GM19238 (cell line): ENCODE data around the gene GRK5.

Experiments
- DNase-seq: peaks from one replicate; pipeline ENCODE4 v3.0.0; 2011; ENCODE audit warnings: low spot score; ENCODE audit not compliant: insufficient read length

Gene GRK5

DNA sequence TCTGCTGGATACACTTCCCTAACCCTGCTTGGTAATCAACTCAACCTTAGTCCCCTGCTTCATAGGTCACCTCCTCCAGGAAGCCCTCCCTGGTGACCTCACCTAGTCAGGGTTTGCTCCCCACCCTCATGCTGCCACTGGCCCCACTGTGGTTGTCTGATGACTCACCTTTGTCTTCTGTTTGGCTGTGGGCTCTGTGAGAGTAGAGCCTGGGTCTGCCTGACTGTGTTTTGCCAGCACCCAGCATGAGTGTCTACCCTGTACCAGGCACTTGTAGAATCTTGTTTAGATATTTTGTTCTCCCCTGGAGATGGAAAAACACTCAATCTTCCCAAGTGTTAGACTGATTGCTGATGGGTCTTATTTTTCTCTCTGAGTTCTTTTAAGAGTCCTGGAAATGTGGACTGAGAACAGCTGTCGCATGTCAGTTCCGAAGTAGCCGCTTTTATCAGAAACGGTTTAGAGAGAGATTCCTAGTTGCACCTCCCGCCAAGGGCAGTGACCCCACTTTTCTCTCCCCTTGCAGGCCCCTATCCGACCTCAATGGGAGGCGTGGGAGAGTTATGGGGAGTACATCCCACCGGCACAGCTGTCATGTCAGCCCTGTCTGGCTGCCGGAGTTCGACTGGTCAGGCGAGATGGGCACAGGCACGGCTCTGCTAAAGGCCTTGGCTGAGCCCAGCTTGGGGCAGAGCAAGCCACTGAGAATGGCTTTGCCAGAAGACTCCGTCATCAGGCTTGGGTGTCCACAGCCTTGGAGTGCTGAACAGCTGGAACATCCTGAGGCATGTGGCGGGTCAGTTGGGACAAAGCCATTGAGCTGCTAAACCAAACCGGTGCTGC lies 134.3 kb downstream of the GRK5 start:
- no peak for DNase-seq

DNA sequence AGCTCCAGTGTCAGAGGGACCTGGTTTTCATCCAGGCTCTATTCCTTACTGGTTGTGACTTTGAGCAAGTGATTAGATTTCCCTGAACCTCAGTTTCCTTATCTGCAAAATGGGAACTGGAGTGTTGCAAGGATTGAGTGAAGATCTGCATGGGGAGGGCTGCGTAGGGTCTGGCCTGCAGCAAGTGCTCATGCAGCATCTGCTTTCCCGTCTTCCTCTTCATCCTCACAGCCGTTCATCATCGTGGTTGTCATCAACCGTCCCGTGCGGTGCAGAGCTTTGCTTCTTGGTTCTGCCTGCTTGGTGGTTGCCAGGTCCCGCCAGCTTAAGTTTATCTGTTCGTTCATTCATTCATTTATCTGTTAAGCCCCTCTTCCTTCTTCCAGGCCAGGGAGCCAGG lies 135.0 kb downstream of the GRK5 start:
- no peak for DNase-seq

DNA sequence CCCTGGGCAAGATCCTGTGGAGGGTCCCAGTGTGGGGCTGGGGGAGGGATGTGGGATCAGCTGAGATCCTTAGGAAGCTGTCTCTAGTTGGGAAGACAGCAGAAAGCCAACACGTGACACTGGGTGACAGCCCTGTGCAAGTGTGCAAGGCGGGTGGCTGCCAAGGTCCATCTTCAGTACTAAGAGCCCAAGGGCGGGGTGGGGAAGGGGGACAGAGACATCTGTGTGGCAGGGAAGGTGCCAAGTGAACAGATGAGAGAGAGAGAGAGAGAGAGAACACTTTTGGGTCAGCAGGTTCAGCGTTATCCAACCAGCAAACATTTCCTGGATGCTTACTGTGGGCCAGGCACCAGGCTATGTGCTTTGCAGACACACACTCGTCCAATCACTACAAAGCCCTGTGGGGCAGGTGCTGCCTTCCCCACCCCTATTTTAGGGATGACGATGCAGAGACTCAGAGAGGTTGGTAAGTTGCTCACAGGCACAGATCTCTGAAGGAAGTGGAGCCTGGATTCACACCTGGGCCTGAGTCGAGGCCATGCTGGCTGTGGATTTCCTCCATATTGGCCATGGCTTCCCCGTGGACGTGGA lies 135.7 kb downstream of the GRK5 start:
- no peak for DNase-seq

DNA sequence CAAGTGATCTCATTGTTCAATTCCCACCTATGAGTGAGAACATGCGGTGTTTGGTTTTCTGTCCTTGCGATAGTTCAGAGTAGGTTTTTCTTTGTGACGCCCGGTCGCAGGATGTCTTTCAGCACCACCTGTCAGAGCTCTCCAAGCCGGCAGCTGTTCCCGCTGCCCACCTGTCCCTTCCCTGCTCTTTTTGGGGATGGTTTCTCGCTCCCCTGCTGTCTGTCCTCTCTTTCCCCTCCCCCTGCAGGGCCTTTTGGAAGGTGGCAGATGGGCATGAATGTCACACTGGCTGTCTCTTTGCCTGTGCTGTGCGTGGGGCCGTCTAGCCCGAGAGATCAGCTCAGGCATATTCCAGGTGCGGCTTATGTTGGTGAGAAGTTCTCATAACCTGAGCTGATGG lies 137.0 kb downstream of the GRK5 start:
- no peak for DNase-seq

DNA sequence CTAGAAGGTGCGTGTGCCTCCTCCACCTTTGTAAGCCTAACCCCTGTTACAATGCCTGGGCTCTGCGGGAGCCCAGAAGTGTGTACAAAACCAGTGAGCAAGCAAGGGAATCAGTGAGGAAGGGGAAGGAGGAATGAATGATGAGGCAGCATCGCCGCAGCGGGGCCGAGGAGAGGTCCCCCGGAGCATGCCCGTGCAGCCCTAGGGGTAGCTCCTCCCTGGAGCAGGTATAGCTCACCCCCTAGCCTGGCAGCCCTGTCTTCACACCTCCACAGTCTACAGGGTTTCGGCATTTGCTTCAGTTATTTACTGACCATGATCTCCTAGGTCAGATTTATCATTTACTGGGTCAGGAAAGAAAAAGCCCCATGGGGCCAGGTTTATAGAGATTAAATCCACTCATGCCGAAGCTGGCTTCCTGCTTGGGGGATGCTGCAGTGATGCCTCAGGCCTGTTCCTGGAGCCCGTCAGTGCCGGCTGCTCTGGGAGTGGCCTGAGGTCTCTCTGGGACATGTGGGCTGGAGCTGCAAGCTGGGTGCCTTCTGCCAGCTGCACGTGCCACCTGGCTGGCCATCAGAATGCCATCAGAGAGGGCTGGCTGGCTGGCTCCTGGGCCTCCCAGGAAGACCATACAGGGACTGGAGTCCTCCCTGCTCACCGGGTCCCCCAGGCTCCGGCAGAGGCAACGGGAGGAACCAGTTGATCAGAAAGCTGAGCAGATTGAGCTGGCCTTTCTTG lies 138.9 kb downstream of the GRK5 start:
- no peak for DNase-seq

DNA sequence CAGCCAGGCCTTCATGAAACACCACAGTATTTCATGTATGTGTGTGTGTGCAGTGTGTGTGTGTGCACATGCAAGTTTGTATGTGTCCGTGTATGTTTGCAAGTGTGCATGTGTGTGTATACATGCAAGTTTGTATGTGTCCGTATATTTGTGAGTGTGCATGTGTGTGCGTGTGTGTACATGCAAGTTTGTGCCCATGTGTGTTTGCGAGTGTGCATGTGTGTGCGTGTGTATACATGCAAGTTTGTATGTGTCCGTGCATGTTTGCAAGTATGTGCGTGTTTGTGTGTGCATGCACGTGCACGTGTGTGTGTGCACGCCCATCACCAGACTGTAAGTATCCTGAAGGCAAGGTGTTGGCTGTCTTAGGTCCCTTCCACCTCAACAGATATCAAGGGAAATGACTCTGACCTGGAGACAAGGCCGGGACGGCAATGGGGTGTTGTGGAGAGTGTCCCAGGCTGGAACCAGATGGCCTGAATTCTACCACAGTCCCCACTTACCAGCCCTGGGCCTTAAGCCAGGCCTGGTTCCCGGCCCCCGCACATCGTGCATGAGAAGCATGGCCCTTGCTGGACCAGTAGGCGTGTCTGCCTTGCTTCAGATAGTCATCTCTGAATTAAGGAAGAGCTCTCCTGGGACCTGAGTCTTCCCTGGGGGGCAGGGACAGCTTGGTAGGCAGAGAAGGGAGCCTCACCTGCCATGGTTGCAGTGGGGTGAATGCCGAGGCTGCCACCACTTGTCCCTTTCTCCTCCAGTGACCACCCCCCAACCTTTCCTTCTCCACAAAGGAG lies 140.0 kb downstream of the GRK5 start:
- DNase-seq, result no peak

DNA sequence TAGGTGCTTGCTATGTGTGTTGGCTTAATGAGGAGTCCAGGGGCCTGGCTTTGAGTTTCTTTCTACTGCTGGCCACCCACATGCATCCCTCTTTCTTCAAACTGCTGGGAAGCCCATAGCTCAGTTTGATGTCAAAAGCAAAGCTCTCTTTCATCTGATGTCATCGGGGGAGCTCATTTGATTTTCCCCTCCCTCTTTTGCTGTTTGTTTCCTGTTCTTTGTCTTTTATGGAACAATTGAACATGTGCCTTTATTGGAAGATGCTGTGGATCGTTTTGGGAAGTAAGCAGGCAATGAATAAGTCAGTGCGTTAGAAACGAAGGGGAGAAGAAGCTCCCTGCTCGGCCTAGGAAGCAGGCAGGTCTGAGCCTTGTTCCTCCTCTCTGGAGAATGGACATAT lies 140.7 kb downstream of the GRK5 start:
- DNase-seq, result no peak

DNA sequence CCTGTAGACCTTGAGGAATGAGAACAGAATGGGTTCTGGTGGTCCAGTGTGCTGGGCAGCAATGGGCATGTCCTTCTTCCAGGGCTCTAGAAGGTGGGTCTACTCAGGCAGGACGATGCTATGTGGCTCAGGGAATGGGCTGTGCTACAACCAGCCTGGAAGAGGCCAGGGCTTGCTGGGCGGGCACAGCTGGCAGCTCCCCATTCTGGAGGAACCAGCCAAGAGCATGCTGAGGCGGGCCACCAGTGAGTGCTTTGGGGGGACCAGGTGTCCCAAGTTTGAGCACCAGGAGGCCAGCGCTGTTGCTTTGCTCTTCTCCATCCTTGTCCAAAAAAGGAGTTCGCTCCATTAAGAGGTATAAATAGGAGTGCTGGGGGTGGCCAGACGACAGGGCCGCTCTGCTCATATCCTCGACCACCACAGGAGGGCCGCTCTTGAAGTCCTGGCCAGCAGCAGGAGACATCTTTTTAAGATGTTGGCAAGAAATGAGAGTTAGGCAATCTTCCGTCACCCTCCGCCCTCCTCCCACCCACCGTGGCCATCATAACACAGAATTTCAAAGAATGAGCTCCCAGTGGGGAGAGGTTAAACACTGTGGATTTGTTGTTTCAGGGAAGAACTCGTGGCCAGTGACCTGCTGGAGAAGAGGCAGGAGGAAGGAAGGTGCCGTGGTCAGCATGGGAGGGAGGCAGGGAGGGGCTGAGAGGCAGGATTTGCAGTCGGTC lies 141.3 kb downstream of the GRK5 start:
- DNase-seq, result no peak

DNA sequence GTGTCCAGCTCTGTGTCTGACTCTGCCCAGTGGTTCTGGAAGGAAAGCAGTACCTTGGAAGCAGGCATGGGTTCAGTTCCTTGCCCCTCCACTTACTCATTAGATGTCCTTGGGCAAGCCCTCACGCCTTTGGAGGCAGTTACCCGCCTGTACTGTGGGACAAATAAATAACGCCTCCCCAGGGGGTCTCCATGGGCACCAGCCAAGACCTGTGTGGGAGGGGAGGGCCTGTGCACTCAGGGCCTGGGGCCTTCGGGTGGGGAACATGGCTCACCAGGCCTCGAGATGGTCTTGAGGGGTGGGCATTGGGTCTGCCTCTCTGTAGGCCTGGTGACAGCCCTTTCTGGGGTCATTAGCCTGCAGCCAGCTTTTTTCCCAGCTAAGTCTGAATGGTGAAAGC lies 142.0 kb downstream of the GRK5 start:
- no peak for DNase-seq

DNA sequence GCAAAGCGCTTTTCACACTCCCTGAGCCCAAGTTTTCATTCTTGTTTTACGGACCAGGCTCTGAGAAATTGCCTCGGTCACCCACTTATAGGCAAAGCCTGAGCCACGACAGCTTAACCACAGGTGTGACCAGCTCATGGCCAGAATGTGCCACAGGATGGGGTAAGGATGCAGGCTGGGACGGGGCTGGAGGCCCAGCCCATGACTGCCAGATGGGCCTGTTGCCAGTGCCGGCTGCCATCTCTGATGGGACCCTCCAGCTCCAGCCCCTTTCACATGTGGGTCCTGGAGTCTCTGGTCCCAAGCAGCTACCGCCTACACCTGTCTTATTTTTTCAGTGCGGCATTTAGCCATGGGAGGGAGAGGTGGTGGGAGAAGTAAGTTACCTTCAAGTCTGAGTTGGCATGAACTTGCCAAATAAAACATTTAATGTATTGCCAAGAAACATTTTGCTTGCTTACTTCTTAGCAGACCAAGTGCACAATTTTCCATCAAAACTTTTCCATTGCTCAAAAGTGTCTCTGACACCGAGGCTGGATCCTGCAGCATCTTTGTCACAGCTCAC lies 142.6 kb downstream of the GRK5 start:
- no peak for DNase-seq

DNA sequence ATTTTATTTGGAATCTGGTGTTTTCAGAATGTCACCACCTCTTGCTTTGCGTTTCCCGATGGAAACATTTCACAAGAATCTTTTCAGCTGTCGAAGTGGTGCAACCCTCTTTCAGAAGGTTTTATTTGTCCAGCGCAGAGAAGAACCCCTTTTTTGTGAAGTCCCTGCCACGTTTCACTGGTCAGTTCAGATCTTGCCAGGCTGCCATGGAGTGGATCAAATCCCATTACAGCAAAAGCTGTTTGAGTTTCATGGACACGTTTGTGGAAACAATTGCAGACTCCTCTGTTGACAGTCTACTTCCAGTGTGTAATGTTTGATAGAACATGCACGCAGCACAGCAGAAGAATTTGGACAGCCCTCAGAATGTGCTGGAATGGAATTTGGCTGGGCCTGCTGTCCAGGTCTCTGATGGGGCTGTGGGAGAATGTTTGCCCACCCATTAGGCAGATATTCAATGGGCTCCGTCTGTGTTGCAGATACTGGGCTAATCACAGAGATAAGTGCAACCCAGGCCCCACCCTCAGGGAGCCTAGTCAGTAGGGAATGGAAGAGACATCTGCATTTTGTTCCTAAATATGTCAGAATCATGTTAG lies 143.2 kb downstream of the GRK5 start:
- no peak for DNase-seq

DNA sequence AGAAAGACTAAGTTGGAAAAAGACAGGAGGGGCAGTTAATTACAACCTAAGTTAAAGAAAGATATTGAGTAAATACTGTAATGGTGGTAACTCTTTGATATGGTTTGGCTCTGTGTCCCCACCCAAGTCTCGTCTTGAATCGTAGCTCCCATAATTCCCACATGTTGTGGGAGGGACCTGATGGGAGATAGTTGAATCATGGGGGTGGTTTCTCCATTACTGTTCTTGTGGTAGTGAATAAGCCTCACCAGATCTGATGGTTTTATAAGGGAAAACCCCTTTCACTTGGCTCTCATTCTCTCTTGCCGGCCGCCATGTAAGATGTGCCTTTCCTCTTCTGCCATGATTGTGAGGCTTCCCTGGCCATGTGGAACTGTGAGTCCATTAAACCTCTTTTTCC lies 143.8 kb downstream of the GRK5 start:
- DNase-seq, result no peak

DNA sequence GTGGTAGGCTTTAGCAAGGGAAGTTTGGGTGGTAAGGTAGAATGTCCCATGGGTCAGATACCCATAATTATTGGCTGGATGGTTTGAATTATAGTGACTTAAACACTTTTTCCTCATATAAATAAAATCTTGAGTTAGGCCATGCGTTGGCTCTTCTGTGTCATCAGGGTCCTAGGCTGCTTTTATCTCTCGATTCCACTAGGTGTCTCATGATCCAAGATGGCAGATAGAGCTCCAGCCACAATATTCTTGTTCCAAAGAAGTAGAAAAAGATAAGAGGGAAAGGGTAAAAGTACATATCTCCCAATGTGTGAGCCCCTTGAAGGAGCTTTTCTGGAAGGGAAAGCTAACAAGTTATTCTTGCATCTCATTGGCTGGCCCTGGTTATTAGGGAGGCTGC lies 144.7 kb downstream of the GRK5 start:
- no peak for DNase-seq

DNA sequence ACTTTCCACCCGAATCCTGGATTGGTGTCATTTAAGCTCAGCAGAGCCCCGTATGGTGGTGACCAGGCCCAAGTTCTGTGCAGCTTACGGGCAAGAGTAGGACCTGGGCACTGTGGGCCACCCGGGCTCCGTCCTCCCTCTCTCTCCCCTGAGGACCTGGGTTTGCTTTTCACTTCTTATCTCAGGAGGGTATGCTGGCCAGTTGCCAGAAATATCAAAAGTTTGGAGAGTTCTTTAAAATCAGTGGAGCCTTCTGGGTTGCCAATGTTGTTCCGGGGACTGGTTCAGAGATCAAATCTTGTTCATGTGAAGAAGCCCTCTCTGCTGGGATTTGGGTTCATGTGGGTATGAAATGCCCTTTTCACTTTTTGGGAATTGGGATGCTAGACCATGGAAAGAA lies 145.4 kb downstream of the GRK5 start:
- no peak for DNase-seq

DNA sequence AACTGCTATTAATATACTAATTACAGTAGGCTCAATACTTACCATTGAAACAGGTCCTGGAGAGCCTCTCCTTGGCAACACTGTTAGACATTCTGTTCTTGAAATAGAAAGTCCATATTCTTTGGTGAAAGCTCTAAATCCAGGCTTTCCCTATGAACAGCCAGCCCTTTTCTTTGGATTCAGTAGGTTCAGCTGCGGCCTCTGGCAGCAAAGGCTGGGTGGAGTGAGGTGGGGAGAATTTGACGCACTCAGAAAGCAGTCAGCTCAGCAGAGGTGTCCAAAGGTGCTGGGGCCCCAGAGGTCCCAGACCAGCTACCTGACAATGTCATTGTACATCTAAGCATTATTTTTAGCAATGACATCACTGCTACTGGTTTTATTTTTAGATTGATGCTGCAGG lies 146.1 kb downstream of the GRK5 start:
- DNase-seq, result no peak

DNA sequence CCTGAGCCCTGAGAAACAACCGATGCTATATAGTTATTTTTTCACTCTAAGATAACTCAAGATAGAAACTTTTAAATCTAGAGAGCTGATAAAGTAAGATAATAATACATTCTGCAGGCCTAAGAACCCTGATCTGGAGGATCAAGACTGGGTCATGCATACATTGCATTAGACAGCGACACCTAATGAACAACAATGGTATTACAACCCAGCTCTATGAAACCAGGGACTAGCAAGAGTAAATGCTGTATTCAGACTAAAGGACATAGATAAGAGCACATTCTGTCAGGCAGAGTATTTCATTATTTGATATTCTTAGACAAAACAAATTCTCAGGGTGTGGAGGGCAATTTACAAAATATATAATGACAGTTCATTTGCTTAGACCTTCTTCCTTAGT lies 148.6 kb downstream of the GRK5 start:
- no peak for DNase-seq

DNA sequence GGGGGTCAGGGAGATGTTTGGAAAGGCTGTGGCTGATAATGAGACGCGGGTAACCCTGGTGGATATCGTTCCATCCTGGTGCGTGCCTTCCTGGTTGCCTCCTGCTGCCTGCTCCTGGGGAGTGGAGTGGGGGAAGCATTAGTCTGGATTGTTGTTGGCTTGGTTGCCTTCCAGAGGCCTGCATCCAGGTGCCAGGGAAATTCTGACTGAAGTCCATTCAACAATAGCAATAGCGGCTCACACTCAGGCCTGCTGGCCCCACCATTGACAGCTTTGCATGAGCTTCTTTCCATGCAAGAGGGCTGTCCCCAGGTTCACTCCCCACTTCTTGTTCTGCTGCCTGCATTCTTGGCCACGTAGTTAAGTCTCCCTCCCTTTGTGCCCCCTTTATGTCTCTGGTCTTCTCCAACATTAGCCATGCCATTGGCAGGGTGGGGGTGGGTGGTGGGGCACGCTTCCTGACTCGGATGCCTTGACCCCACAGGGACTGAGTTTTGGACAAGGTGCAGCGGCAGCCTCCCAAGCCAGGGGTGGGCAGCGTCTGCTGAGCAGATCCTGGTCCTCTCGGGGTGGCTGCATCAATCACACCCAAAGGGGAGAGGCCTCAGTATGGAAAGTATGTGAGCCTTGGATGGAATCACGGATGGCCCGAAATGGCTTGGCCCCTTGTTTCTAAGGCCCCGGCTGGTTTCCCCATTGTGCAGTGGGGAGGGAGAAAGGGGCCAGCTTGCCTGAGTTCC lies 150.2 kb downstream of the GRK5 start:
- no peak for DNase-seq

DNA sequence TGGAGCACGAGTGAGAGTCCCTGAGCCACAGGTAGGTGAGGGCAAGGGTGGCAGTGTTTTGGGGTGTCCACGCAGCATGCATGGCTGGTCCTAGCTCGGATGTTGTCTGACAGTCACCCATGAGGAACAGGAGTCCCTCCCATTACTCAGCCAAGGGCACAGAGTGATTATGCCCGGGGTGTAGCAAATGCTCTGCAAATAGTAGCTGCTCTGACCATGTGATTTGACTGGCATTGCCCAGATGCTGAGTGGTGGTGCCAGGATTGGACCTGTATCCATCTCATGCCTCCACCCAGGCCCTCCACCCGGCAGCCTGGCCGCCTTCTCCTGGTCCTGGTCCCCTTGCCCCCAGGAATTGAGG lies 150.8 kb downstream of the GRK5 start:
- no peak for DNase-seq

DNA sequence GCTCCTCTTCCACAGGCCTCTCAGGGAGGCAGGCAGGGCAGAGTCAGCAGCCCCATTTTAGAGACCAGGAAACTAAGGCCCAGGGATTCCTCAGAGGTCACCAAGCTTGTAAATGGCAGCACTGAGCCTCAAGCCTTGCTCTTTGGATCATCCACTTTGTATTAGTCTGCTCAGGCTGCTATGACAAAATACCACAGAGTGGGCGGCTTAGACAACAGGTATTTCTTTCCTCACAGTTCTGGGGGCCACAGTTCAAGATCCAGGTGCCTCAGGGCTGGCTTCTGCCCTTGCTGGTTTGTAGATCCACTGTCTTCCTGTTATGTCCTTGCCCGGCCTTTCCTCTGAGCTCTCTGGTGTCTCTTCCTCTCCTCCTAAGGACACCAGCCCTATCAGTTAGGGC lies 151.2 kb downstream of the GRK5 start:
- no peak for DNase-seq

DNA sequence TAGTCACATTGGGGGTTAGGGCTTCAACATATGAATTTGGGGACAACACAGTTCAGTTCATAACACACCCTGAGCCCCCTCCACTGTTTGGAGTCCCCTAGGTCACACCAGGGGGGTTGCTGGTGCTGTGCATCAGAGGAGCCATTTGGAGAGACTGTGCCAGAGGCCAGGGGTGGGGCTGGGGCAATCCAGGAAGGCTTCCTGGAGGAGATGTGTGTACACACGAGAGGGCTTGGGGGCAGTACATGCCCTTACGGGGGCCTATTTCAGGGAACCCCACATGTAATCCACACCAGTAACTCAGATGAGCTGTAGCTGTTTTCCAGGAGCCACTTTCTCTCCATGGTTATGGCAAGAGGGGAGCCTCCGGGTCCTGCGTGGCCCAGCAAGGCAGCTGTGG lies 151.7 kb downstream of the GRK5 start:
- no peak for DNase-seq
